Ishikawa (cell line): ENCODE results near the gene RARB.

Experiments used
- CEBPB ChIP-seq: IDR thresholded peaks from 2 replicates; pipeline ENCODE4 v1.6.1; 2012
- CREB1 ChIP-seq: IDR thresholded peaks from 2 replicates; pipeline ENCODE4 v1.6.1; 2012; ENCODE audit warnings: low read depth
- EGR1 ChIP-seq: IDR thresholded peaks from 2 replicates; pipeline ENCODE4 v1.6.1; 2012
- EP300 ChIP-seq: IDR thresholded peaks from 2 replicates; pipeline ENCODE4 v1.6.1; 2012; ENCODE audit warnings: borderline replicate concordance
- FOXM1 ChIP-seq: IDR thresholded peaks from 2 replicates; pipeline ENCODE4 v1.6.1; 2012; ENCODE audit warnings: low read depth, borderline replicate concordance
- NFIC ChIP-seq: IDR thresholded peaks from 2 replicates; pipeline ENCODE4 v1.6.1; 2012
- RAD21 ChIP-seq: IDR thresholded peaks from 2 replicates; pipeline ENCODE4 v1.6.1; 2012; ENCODE audit warnings: low read depth
- TAF1 ChIP-seq: IDR thresholded peaks from 2 replicates; pipeline ENCODE4 v1.6.1; 2012; ENCODE audit warnings: low read depth, mild to moderate bottlenecking
- YY1 ChIP-seq: IDR thresholded peaks from 2 replicates; pipeline ENCODE4 v1.6.1; 2012; ENCODE audit warnings: low read depth
- ZBTB7A ChIP-seq: IDR thresholded peaks from 2 replicates; pipeline ENCODE4 v1.6.1; 2012; ENCODE audit warnings: low read depth
- TF ChIP-seq, protein P1 (sequence below): IDR thresholded peaks from 2 replicates; pipeline ENCODE4 v1.6.1; 2012; ENCODE audit warnings: low read depth, mild to moderate bottlenecking
- TF ChIP-seq, protein P2 (sequence below): IDR thresholded peaks from 2 replicates; pipeline ENCODE4 v1.6.1; 2012
- TF ChIP-seq, protein P3 (sequence below): IDR thresholded peaks from 2 replicates; pipeline ENCODE4 v1.6.1; 2012

DNA sequence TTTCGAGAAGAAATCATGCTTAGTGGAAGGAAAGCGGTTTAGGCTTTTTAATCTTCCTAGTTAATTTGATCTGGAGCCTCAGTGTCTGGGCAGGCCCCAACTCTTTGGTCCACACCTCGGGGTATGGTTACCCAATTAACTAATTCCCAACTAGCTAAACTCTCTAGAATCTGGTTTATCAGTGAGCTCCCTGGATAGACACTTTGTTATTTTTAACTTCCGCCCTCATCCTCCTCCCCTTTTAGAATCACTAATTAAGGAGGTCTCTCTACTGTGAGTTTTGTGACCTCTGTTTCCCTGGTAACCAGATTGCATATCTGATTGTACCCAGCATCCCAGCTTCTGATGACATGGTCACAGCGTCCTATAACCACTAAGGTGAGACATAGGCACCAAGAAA lies 112.2 kb downstream of the RARB start:
- TF ChIP-seq, protein P1, sequence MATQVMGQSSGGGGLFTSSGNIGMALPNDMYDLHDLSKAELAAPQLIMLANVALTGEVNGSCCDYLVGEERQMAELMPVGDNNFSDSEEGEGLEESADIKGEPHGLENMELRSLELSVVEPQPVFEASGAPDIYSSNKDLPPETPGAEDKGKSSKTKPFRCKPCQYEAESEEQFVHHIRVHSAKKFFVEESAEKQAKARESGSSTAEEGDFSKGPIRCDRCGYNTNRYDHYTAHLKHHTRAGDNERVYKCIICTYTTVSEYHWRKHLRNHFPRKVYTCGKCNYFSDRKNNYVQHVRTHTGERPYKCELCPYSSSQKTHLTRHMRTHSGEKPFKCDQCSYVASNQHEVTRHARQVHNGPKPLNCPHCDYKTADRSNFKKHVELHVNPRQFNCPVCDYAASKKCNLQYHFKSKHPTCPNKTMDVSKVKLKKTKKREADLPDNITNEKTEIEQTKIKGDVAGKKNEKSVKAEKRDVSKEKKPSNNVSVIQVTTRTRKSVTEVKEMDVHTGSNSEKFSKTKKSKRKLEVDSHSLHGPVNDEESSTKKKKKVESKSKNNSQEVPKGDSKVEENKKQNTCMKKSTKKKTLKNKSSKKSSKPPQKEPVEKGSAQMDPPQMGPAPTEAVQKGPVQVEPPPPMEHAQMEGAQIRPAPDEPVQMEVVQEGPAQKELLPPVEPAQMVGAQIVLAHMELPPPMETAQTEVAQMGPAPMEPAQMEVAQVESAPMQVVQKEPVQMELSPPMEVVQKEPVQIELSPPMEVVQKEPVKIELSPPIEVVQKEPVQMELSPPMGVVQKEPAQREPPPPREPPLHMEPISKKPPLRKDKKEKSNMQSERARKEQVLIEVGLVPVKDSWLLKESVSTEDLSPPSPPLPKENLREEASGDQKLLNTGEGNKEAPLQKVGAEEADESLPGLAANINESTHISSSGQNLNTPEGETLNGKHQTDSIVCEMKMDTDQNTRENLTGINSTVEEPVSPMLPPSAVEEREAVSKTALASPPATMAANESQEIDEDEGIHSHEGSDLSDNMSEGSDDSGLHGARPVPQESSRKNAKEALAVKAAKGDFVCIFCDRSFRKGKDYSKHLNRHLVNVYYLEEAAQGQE: no peak
- TF ChIP-seq NFIC (no peak), TAF1 (no peak), FOXM1 (no peak), EP300 (no peak), RAD21 (no peak), YY1 (no peak), EGR1 (no peak), CREB1 (no peak), CEBPB (no peak), ZBTB7A (no peak)
- TF ChIP-seq, protein P2, sequence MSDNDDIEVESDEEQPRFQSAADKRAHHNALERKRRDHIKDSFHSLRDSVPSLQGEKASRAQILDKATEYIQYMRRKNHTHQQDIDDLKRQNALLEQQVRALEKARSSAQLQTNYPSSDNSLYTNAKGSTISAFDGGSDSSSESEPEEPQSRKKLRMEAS: no peak
- TF ChIP-seq, protein P3, sequence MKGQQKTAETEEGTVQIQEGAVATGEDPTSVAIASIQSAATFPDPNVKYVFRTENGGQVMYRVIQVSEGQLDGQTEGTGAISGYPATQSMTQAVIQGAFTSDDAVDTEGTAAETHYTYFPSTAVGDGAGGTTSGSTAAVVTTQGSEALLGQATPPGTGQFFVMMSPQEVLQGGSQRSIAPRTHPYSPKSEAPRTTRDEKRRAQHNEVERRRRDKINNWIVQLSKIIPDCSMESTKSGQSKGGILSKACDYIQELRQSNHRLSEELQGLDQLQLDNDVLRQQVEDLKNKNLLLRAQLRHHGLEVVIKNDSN: no peak
